GM12878 (cell line): ENCODE measurements around the gene ETS1. TPM values are rescaled to one million over a fixed set of nuclear protein-coding genes. Genes with fewer than 3 reads are reported as not detected.

Experiments
- ATAC-seq: fragments of 200-7000 bp; cut with Tn5 transposase; 3 replicates; pipeline ENCODE4 v1.9.1; 2020; ENCODE audit warnings: mild to moderate bottlenecking, moderate library complexity
- BruUV-seq: library from RNA; stranded (reverse); fragments of 400-500 nt; replicated peaks from 2 replicates; lab custom pipeline; 2021; lab: Mats Ljungman, UMichigan
- CTCF ChIA-PET: fragments of 300-600 bp; sonication (Branson Sonifier 250); formaldehyde crosslinking; extraction: SDS; loops from one replicate; lab custom pipeline; 2021; ENCODE audit warnings: inconsistent platforms; lab: Yijun Ruan, JAX
- POLR2A ChIA-PET: fragments of 350-600 bp; formaldehyde crosslinking; extraction: SDS; loops from one replicate; lab custom pipeline; 2021; ENCODE audit warnings: inconsistent platforms; lab: Charles Lee
- RAD21 ChIA-PET: fragments of 300-600 bp; sonication (Branson Sonifier 250); formaldehyde crosslinking; loops from one replicate; lab custom pipeline; 2023; ENCODE audit warnings: antibody characterized with exemption; ENCODE audit not compliant: unreplicated experiment; lab: Charles Lee
- SMC1A ChIA-PET: fragments of 300-600 bp; sonication (Branson Sonifier 250); formaldehyde crosslinking; loops from one replicate; lab custom pipeline; 2023; ENCODE audit not compliant: unreplicated experiment, uncharacterized antibody; lab: Charles Lee
- DNase-seq: peaks from one replicate; pipeline ENCODE4 v3.0.0-alpha.2; 2011; ENCODE audit warnings: low read depth, low spot score
- FAIRE-seq: peaks from 3 replicates; lab custom pipeline; 2011; peaks lifted over from hg19 to GRCh38; lab: Jason Lieb, UNC
- H2AFZ ChIP-seq: 2 replicates; pipeline ENCODE4 v1.6.0; 2011; ENCODE audit warnings: low read depth, low read length, control low read depth; ENCODE audit not compliant: control insufficient read depth
- H3K27ac ChIP-seq: 2 replicates; pipeline ENCODE4 v1.5.1; 2011; ENCODE audit warnings: control low read depth; ENCODE audit not compliant: control insufficient read depth, insufficient read depth
- H3K27me3 ChIP-seq, 2 experiments: replicated peaks in 1 of 2; 2 replicates each; pipeline versions ENCODE4 v1.6.0 to v1.6.1; 2011; ENCODE audit warnings: low read length in 1 of 2; ENCODE audit not compliant: control insufficient read depth in 2 of 2, insufficient read depth in 2 of 2
- H3K36me3 ChIP-seq, 2 experiments: 2 replicates each; pipeline ENCODE4 v1.5.1; 2011; ENCODE audit warnings: low read length in 1 of 2; ENCODE audit not compliant: control insufficient read depth in 2 of 2, insufficient read depth in 2 of 2
- H3K4me1 ChIP-seq: 2 replicates; pipeline ENCODE4 v1.6.1; 2011; ENCODE audit warnings: mild to moderate bottlenecking, low read length, moderate library complexity, mixed read lengths; ENCODE audit not compliant: control insufficient read depth, insufficient read depth
- H3K4me2 ChIP-seq: 2 replicates; pipeline ENCODE4 v1.6.0; 2011; ENCODE audit warnings: control low read depth; ENCODE audit not compliant: control insufficient read depth, insufficient read depth
- H3K4me3 ChIP-seq: fragments of 200-600 bp; sonication (generic); 2 replicates; pipeline ENCODE4 v1.5.1; 2016
- H3K79me2 ChIP-seq: 2 replicates; pipeline ENCODE4 v1.6.0; 2011; ENCODE audit warnings: low read length; ENCODE audit not compliant: control insufficient read depth, insufficient read depth
- H3K9ac ChIP-seq: 2 replicates; pipeline ENCODE4 v1.8.0; 2011; ENCODE audit warnings: low read length, control low read depth, mixed read lengths; ENCODE audit not compliant: control insufficient read depth, insufficient read depth
- H3K9me3 ChIP-seq: replicated peaks from 3 replicates; pipeline ENCODE4 v1.5.1; 2011; ENCODE audit warnings: mild to moderate bottlenecking, low read length; ENCODE audit not compliant: control insufficient read depth, insufficient read depth
- H4K20me1 ChIP-seq: 2 replicates; pipeline ENCODE4 v1.6.0; 2011; ENCODE audit not compliant: control insufficient read depth, insufficient read depth
- ATF2 ChIP-seq: IDR thresholded peaks from 2 replicates; pipeline ENCODE4 v1.6.1; 2012; ENCODE audit warnings: low read length, inconsistent platforms
- CHD1 ChIP-seq: IDR thresholded peaks from 2 replicates; pipeline ENCODE4 v1.6.1; 2012; ENCODE audit warnings: low read depth, low read length, improper control_type of control experiment
- CTCF ChIP-seq, 3 experiments: IDR thresholded peaks in 2 of 3; conservative IDR thresholded peaks in 1 of 3; 2 replicates each; pipeline ENCODE4 v1.5.1; 2011; ENCODE audit warnings: low read depth in 3 of 3, low read length in 3 of 3, mild to moderate bottlenecking in 3 of 3, control low read depth in 2 of 3, moderate library complexity in 2 of 3, inconsistent platforms in 1 of 3, mixed read lengths in 1 of 3; ENCODE audit not compliant: control insufficient read depth in 2 of 3, insufficient read depth in 1 of 3; ENCODE audit errors: extremely low read depth in 1 of 3
- IKZF2 ChIP-seq, 2 experiments: fragments of 450-650 bp; IDR thresholded peaks; 2 replicates each; pipeline ENCODE4 v1.6.1; 2017; ENCODE audit warnings: mild to moderate bottlenecking in 2 of 2, moderate library complexity in 2 of 2
- IRF5 ChIP-seq: fragments of 450-650 bp; IDR thresholded peaks from 2 replicates; pipeline ENCODE4 v1.6.1; 2017; ENCODE audit warnings: borderline replicate concordance
- SKIL ChIP-seq: fragments of 450-650 bp; IDR thresholded peaks from 2 replicates; pipeline ENCODE4 v1.6.1; 2017; ENCODE audit warnings: mild to moderate bottlenecking, low read depth, inconsistent platforms; ENCODE audit not compliant: poor library complexity, severe bottlenecking
- SMAD1 ChIP-seq: fragments of 450-650 bp; IDR thresholded peaks from 2 replicates; pipeline ENCODE4 v1.6.1; 2018; ENCODE audit warnings: mild to moderate bottlenecking, low read depth; ENCODE audit not compliant: partially characterized antibody
- SMC3 ChIP-seq: IDR thresholded peaks from 2 replicates; pipeline ENCODE4 v1.6.1; 2011; ENCODE audit warnings: low read length, improper control_type of control experiment, borderline replicate concordance
- TAF1 ChIP-seq: IDR thresholded peaks from 2 replicates; pipeline ENCODE4 v1.6.1; 2011; ENCODE audit warnings: mild to moderate bottlenecking, low read depth, low read length, borderline replicate concordance
- TCF12 ChIP-seq: IDR thresholded peaks from 2 replicates; pipeline ENCODE4 v1.6.1; 2011; ENCODE audit warnings: low read depth, mild to moderate bottlenecking, low read length
- TCF3 ChIP-seq: IDR thresholded peaks from 2 replicates; pipeline ENCODE4 v1.6.1; 2012; ENCODE audit warnings: low read depth, mild to moderate bottlenecking, low read length, borderline replicate concordance; ENCODE audit not compliant: insufficient read depth
- ZNF274 ChIP-seq: IDR thresholded peaks from one replicate; pipeline ENCODE4 v1.8.0; 2011; ENCODE audit not compliant: insufficient read length, insufficient read depth
- WGBS: methylation state at CpG from one replicate; pipeline ENCODE4 v1.1.6; 2016; ENCODE audit warnings: low lambda C conversion rate; ENCODE audit not compliant: insufficient replicate concordance, insufficient coverage; ENCODE audit errors: missing lambda C conversion rate; 5-methylcytosine and 5-hydroxymethylcytosine counted together
- in situ Hi-C: fragments of 300-500 bp; cut with MboI; formaldehyde crosslinking; loops from 9 replicates; pipeline ENCODE4 v1.14.3; 2018; ENCODE audit warnings: mixed read lengths
- intact Hi-C: fragments of 100-400 bp; cut with micrococcal nuclease; formaldehyde crosslinking; loops from one replicate; pipeline ENCODE4 v1.14.2; 2022; ENCODE audit not compliant: unreplicated experiment
- polyA plus RNA-seq, 11 experiments: library from polyadenylated mRNA; depleted of rRNA in 4 of 11; unstranded in 6 of 11; stranded (reverse) in 5 of 11; fragments of >200 nt; fragmentation: Nextera tagmentation in 4 of 11; fragmentation: Illumina TruSeq in 1 of 11; extraction: Ambion mirVana in 4 of 11; extraction: Trizol in 1 of 11; gene quantifications; 1 replicate in 1 of 11; 2 replicates in 10 of 11; pipeline versions ENCODE4 v1.2.1 to v1.2.3, GENCODE V29; 2011 to 2016; ENCODE audit warnings: inconsistent platforms in 2 of 11, missing spikeins in 2 of 11, low read depth in 1 of 11
- total RNA-seq, 4 experiments: library from RNA; depleted of rRNA in 3 of 4; stranded (reverse); fragments of >200 nt in 3 of 4; fragmentation: Illumina TruSeq in 1 of 4; extraction: Trizol in 1 of 4; gene quantifications; 2 replicates each; pipeline versions ENCODE4 v1.2.1 to v1.2.3, GENCODE V29; 2013 to 2021

ETS1 gene
- total and polyA plus RNA-seq, 10 of the 15 experiments (the other 5 are each of a cell fraction or from before 2014, with no cell fraction given): 12.5 to 112 (median 55.5) TPM

GRCh38 chr11:128501008-128501407 is 86.3 kb downstream of the ETS1 start:
- DNase-seq: no peak
- Histone ChIP-seq H3K4me3 (no peak overlapping the region), H3K9ac (no peak overlapping the region), H3K36me3 (peaks cover 0 to 6% of the 10 kb centered on the region in 2 experiments; a peak in 2 of 4 replicates), H3K79me2 (peaks cover 98% of the 10 kb centered on the region), H2AFZ (no peak overlapping the region), H3K4me2 (no peak overlapping the region), H4K20me1 (no peaks in the 10 kb centered on the region), H3K27ac (no peak overlapping the region), H3K4me1 (peaks cover 53% of the 10 kb centered on the region), H3K9me3 (no peaks in the 10 kb centered on the region), H3K27me3 (no peaks in the 10 kb centered on the region)
- 25% methylated on average over 4 of the region's 4 CpGs for WGBS
- no peak for TF ChIP-seq TCF3
- no peak for TF ChIP-seq IKZF2 (IDR thresholded peaks at IDR 0.05)
- no peak for TF ChIP-seq TCF12
- TF ChIP-seq SMAD1: no peak
- no peak for TF ChIP-seq CTCF (IDR thresholded peaks at IDR 0.05 in 2 of 3, conservative IDR thresholded peaks at IDR 0.05 in 1 of 3; ENCODE audit: control insufficient read depth in 2 of 3, extremely low read depth in 1 of 3, insufficient read depth in 1 of 3, low read depth in 3 of 3, low read length in 3 of 3)
- TF ChIP-seq SKIL: no peak
- TF ChIP-seq CHD1: no peak
- no peak for TF ChIP-seq TAF1
- TF ChIP-seq ATF2: no peak
- TF ChIP-seq SMC3: no peak
- TF ChIP-seq IRF5: no peak
- no peak for TF ChIP-seq ZNF274
- no peak for FAIRE-seq
- SMC1A ChIA-PET: interaction anchor here (0.7 to 7.1 kb wide), 9 partner anchors 8 to 211 kb away, joined by 3 to 82 read pairs (median 4); no protein-coding TSS in a partner anchor
- intact Hi-C loops: no loop called here
- ATAC-seq: no peak
- in situ Hi-C loops: no loop called here
- CTCF ChIA-PET: interaction anchor here (0.9 to 1.0 kb wide), 3 partner anchors 11 to 17 kb away, joined by 3 to 5 read pairs (median 3); no protein-coding TSS in a partner anchor
- RAD21 ChIA-PET: interaction anchor here (1.0 to 1.1 kb wide), 2 partner anchors 110 to 211 kb away, joined by 3 read pairs; no protein-coding TSS in a partner anchor
- no TSS peak for BruUV-seq
- POLR2A ChIA-PET: interaction anchor here (0.9 to 1.6 kb wide), 5 partner anchors 15 to 20 kb away, joined by 3 to 5 read pairs (median 4); no protein-coding TSS in a partner anchor
